Loucy (cell line): Measurements from ENCODE around the gene PALLD.
"Not testable (repeated sequence)": the region's sequence is repeated elsewhere in the genome, so short reads cannot be mapped to it uniquely, and the experiment has no call there.

Source experiments
- H2AFZ ChIP-seq: fragments of 200-600 bp; sonication (generic); 2 replicates; pipeline ENCODE4 v1.6.0; 2016; ENCODE audit warnings: antibody characterized with exemption, mild to moderate bottlenecking, low read length, moderate library complexity
- H3F3A ChIP-seq: fragments of 200-600 bp; 2 replicates; pipeline ENCODE4 v1.6.0; 2016; ENCODE audit warnings: antibody characterized with exemption, low read depth, mild to moderate bottlenecking
- H3K27me3 ChIP-seq: fragments of 200-600 bp; sonication (generic); 2 replicates; pipeline ENCODE4 v1.6.1; 2014; ENCODE audit warnings: low read length, mild to moderate bottlenecking; ENCODE audit not compliant: insufficient read depth, poor library complexity, severe bottlenecking
- H3K36me3 ChIP-seq: fragments of 200-600 bp; sonication (generic); 2 replicates; pipeline ENCODE4 v1.6.1; 2016; ENCODE audit warnings: low read length; ENCODE audit not compliant: insufficient read depth
- H3K4me1 ChIP-seq: fragments of 200-600 bp; sonication (generic); 2 replicates; pipeline ENCODE4 v1.5.1; 2014; ENCODE audit warnings: low read length, mild to moderate bottlenecking; ENCODE audit not compliant: insufficient read depth, poor library complexity, severe bottlenecking
- H3K4me2 ChIP-seq: fragments of 200-600 bp; sonication (generic); 2 replicates; pipeline ENCODE4 v1.6.0; 2014; ENCODE audit warnings: antibody characterized with exemption, low read length, low read depth, mild to moderate bottlenecking; ENCODE audit not compliant: poor library complexity, severe bottlenecking
- H3K4me3 ChIP-seq: fragments of 200-600 bp; sonication (generic); 2 replicates; pipeline ENCODE4 v1.5.1; 2014; ENCODE audit warnings: low read length, mild to moderate bottlenecking, mixed read lengths; ENCODE audit not compliant: poor library complexity, severe bottlenecking
- H3K79me2 ChIP-seq: fragments of 200-600 bp; sonication (generic); 2 replicates; pipeline ENCODE4 v1.6.1; 2014; ENCODE audit warnings: low read length; ENCODE audit not compliant: insufficient read depth
- H3K9ac ChIP-seq: fragments of 200-600 bp; sonication (generic); 2 replicates; pipeline ENCODE4 v1.6.0; 2014; ENCODE audit warnings: mild to moderate bottlenecking, low read depth, low read length, moderate library complexity; ENCODE audit not compliant: poor library complexity, severe bottlenecking
- H3K9me2 ChIP-seq: fragments of 200-600 bp; sonication (generic); replicated peaks from 2 replicates; pipeline ENCODE4 v1.6.1; 2016; ENCODE audit warnings: low read depth, low read length, mixed read lengths
- H3K9me3 ChIP-seq: fragments of 200-600 bp; sonication (generic); 2 replicates; pipeline ENCODE4 v1.6.1; 2014; ENCODE audit warnings: mild to moderate bottlenecking, antibody characterized with exemption, low read length, low read depth; ENCODE audit not compliant: insufficient read depth
- H4K20me1 ChIP-seq: fragments of 200-600 bp; sonication (generic); 2 replicates; pipeline ENCODE4 v1.6.0; 2014; ENCODE audit warnings: antibody characterized with exemption, low read length, mild to moderate bottlenecking; ENCODE audit not compliant: insufficient read depth, poor library complexity, severe bottlenecking
- EZH2phosphoT487 ChIP-seq: fragments of 200-600 bp; IDR thresholded peaks from 2 replicates; pipeline ENCODE4 v1.6.1; 2018; ENCODE audit warnings: antibody characterized with exemption, mild to moderate bottlenecking, moderate library complexity, borderline replicate concordance
- TF ChIP-seq, protein P1 (sequence below): fragments of 200-600 bp; sonication (generic); conservative IDR thresholded peaks from 2 replicates; pipeline ENCODE4 v1.5.1; 2014; ENCODE audit warnings: mild to moderate bottlenecking, antibody characterized with exemption, low read length

The PALLD gene

DNA sequence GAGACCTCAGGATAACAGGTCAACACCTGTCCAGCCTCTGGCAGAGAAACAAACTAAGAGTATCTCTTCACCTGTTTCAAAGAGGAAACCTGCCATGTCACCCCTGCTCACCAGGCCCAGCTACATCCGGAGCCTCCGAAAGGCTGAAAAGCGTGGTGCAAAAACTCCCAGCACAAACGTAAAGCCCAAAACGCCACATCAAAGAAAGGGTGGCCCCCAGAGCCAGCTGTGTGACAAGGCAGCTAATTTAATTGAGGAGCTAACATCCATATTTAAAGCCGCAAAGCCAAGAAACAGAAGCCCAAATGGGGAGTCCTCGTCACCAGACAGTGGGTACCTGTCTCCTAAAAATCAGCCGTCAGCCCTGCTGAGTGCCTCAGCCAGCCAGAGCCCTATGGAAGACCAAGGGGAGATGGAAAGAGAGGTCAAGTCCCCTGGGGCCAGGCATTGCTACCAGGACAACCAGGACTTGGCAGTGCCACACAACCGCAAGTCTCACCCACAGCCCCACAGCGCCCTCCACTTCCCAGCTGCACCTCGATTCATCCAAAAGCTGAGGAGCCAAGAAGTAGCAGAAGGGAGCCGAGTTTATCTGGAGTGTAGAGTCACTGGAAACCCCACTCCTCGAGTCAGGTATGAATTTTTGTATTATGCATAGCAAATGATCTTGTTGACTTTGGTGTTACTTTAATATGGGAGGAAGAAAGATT is 15.1 kb downstream of the PALLD start:
- no peak for TF ChIP-seq EZH2phosphoT487
- TF ChIP-seq, protein P1, sequence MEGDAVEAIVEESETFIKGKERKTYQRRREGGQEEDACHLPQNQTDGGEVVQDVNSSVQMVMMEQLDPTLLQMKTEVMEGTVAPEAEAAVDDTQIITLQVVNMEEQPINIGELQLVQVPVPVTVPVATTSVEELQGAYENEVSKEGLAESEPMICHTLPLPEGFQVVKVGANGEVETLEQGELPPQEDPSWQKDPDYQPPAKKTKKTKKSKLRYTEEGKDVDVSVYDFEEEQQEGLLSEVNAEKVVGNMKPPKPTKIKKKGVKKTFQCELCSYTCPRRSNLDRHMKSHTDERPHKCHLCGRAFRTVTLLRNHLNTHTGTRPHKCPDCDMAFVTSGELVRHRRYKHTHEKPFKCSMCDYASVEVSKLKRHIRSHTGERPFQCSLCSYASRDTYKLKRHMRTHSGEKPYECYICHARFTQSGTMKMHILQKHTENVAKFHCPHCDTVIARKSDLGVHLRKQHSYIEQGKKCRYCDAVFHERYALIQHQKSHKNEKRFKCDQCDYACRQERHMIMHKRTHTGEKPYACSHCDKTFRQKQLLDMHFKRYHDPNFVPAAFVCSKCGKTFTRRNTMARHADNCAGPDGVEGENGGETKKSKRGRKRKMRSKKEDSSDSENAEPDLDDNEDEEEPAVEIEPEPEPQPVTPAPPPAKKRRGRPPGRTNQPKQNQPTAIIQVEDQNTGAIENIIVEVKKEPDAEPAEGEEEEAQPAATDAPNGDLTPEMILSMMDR, result peak; percentile 53
- no peaks in the 10 kb centered on the region for H3K27me3 ChIP-seq
- H3K9ac ChIP-seq, result peak overlapping the region; percentile 46
- H3K9me3 ChIP-seq, result no peaks in the 10 kb centered on the region
- peaks cover 30% of the 10 kb centered on the region for H3K4me1 ChIP-seq
- peak overlapping the region; percentile 62 for H2AFZ ChIP-seq
- peak overlapping the region; percentile 69 for H3K4me3 ChIP-seq
- H3K79me2 ChIP-seq, result no peaks in the 10 kb centered on the region
- H3F3A ChIP-seq, result no peaks in the 10 kb centered on the region
- no peaks in the 10 kb centered on the region for H4K20me1 ChIP-seq
- no peaks in the 10 kb centered on the region for H3K36me3 ChIP-seq
- H3K4me2 ChIP-seq, result peak overlapping the region; percentile 76
- no peaks in the 10 kb centered on the region for H3K9me2 ChIP-seq

DNA sequence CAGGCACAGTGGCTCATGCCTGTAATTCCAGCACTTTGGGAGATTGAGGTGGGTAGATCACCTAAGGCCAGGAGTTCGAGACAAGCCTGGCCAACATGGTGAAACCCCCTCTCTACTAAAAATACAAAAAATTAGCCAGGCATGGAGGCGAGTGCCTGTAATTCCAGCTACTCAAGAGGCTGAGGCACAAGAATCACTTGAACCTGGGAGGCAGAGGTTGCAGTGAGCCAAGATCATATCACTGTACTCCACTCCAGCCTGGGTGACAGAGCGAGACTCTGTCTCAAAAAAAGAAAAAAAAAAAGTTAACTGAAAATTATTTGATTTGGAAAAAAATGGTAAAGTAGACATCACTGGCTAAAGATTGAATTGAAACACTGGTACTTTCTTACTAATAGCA is 17.0 kb downstream of the PALLD start:
- peak overlapping the region; percentile 29 for H3K4me2 ChIP-seq
- not testable (repeated sequence) for H2AFZ ChIP-seq

DNA sequence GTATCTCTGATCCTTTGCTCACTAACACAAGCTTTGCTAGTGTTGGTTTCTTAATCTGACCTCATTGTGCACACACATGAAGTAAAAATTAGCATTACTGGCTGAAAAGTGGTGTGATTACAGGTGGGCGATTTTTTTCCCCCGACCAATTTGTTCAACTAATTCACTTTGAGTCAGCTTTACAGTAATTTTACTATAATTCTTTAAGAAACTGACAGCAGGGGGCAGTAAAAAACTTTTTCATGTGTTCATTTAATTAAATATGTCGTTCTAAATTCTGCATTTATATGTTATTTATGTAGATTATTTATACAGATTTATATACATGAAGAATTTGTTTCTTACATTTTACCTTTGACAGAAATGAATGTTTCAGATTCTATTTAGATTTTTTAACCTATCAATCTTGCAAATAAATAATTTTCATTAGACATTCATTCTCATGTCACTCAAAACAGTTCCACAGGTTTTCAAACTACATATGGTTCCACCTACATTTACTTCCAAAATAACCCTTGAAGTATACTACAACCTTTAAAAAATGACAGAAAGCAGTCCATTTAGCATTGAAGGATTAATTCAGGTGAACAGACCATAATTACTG is 17.5 kb downstream of the PALLD start:
- Histone ChIP-seq H3K4me3 (peak overlapping the region; percentile 24), H3K9me3 (no peaks in the 10 kb centered on the region), H4K20me1 (no peaks in the 10 kb centered on the region), H2AFZ (no peak overlapping the region), H3K79me2 (no peaks in the 10 kb centered on the region), H3K9ac (no peak overlapping the region), H3K27me3 (no peaks in the 10 kb centered on the region), H3F3A (no peaks in the 10 kb centered on the region), H3K4me2 (peak overlapping the region; percentile 29), H3K4me1 (peaks cover 30% of the 10 kb centered on the region), H3K9me2 (no peaks in the 10 kb centered on the region), H3K36me3 (no peaks in the 10 kb centered on the region)
- no peak for TF ChIP-seq EZH2phosphoT487
- TF ChIP-seq, protein P1, result peak; percentile 60

More for the DNA sequence above, 17.0 kb downstream of the PALLD start:
- Histone ChIP-seq H3K4me3 (peak overlapping the region; percentile 24), H3K4me1 (peaks cover 30% of the 10 kb centered on the region)
- H3K27me3 ChIP-seq, H3F3A ChIP-seq, H3K79me2 ChIP-seq, H3K36me3 ChIP-seq, H4K20me1 ChIP-seq, H3K9ac ChIP-seq, H3K9me2 ChIP-seq, H3K9me3 ChIP-seq: not testable (repeated sequence)
